ENCODE measurements around the gene TNNC2.

Gene TNNC2

GRCh38 chr20:45817376-45818194 lies 9.5 kb downstream of the TNNC2 start:
- no peak overlapping the region for H3K4me3 ChIP-seq (ENCODE audit: low read depth, low read length)
- DNase-seq (ENCODE audit: low read depth) = no peak
- TF ChIP-seq CTCF (IDR thresholded peaks at IDR 0.05; ENCODE audit: insufficient read depth, low read depth, low read length, missing control alignments) = no peak

GRCh38 chr20:45816951-45817350 lies 10.2 kb downstream of the TNNC2 start:
- no peak for DNase-seq (ENCODE audit: low read depth)
- H3K4me3 ChIP-seq (ENCODE audit: low read depth, low read length) = no peak overlapping the region
- TF ChIP-seq CTCF (IDR thresholded peaks at IDR 0.05; ENCODE audit: insufficient read depth, low read depth, low read length, missing control alignments) = no peak

GRCh38 chr20:45814314-45814713 lies 12.8 kb downstream of the TNNC2 start:
- no peak for TF ChIP-seq CTCF (IDR thresholded peaks at IDR 0.05; ENCODE audit: insufficient read depth, low read depth, low read length, missing control alignments)
- peak overlapping the region; percentile 92 for H3K4me3 ChIP-seq (ENCODE audit: low read depth, low read length)
- DNase-seq (ENCODE audit: low read depth) = no peak

- no peak for DNase-seq (ENCODE audit: low read depth)
Measured at GRCh38 chr20:45813489-45813888, 13.6 kb downstream of the TNNC2 start.

GRCh38 chr20:45813006-45813340 lies 14.1 kb downstream of the TNNC2 start:
- peak overlapping the region; percentile 92 for H3K4me3 ChIP-seq (ENCODE audit: low read depth, low read length)
- TF ChIP-seq CTCF (IDR thresholded peaks at IDR 0.05; ENCODE audit: insufficient read depth, low read depth, low read length, missing control alignments) = no peak
- DNase-seq (ENCODE audit: low read depth) = no peak

More at GRCh38 chr20:45813489-45813888, 13.6 kb downstream of the TNNC2 start:
- TF ChIP-seq CTCF (IDR thresholded peaks at IDR 0.05; ENCODE audit: insufficient read depth, low read depth, low read length, missing control alignments) = no peak
- peak overlapping the region; percentile 92 for H3K4me3 ChIP-seq (ENCODE audit: low read depth, low read length)

- peak within 1 kb of the TSS; percentile 92 for H3K4me3 ChIP-seq (ENCODE audit: low read depth, low read length)
- no peak for TF ChIP-seq CTCF (IDR thresholded peaks at IDR 0.05; ENCODE audit: insufficient read depth, low read depth, low read length, missing control alignments)
- DNase-seq (ENCODE audit: low read depth) = peak; percentile 99
Measured at GRCh38 chr20:45812157-45813005, 14.7 kb downstream of the TNNC2 start, which contains the start of gene UBE2C. TSS of gene UBE2C (plus strand) at chr20:45812644. CDS start at chr20:45812696, 52 bp downstream.

Measured in GM12865 (cell line).